HCT116 (cell line): ENCODE results near the gene MYO3B. TPM values are rescaled to one million over a fixed set of nuclear protein-coding genes. Genes with fewer than 3 reads are reported as not detected.

Experiments used
- ATAC-seq: fragments of 200-7000 bp; cut with Tn5 transposase; 2 replicates; pipeline ENCODE4 v1.9.1; 2020; ENCODE audit warnings: mild to moderate bottlenecking, moderate library complexity
- BruUV-seq: library from RNA; stranded (reverse); fragments of 400-500 nt; replicated peaks from 2 replicates; lab custom pipeline; 2021; lab: Mats Ljungman, UMichigan
- CTCF ChIA-PET: fragments of 300-600 bp; sonication (Branson Sonifier 250); formaldehyde crosslinking; loops from one replicate; lab custom pipeline; 2021; ENCODE audit warnings: antibody characterized with exemption; lab: Charles Lee
- POLR2A ChIA-PET: fragments of 300-600, 350-600 bp; sonication (Branson Sonifier 250); formaldehyde crosslinking; loops from one replicate; lab custom pipeline; 2021; ENCODE audit warnings: antibody characterized with exemption; lab: Charles Lee
- RAD21 ChIA-PET, 2 experiments: fragments of 300-600 bp; sonication (Branson Sonifier 250); formaldehyde crosslinking; loops; one replicate each; lab custom pipeline; 2023; ENCODE audit warnings: low total read pairs in 2 of 2; ENCODE audit not compliant: uncharacterized antibody in 2 of 2, unreplicated experiment in 2 of 2, low non-redundant PET in 1 of 2; lab: Charles Lee
- DNase-seq: peaks from one replicate; pipeline ENCODE4 v3.0.0-alpha.2; 2010; ENCODE audit warnings: low read depth, low spot score
- H2AFZ ChIP-seq: fragments of 200-600 bp; shearing (Covaris generic), sonication (generic); 2 replicates; pipeline ENCODE4 v1.6.1; 2017; ENCODE audit warnings: low read depth, mixed run types, mixed read lengths, antibody characterized with exemption, low read length; ENCODE audit not compliant: poor library complexity, severe bottlenecking
- H3K27ac ChIP-seq: 2 replicates; pipeline ENCODE4 v1.5.1; 2012; ENCODE audit warnings: low read depth, low read length
- H3K27me3 ChIP-seq: fragments of 200-600 bp; sonication (generic); 2 replicates; pipeline ENCODE4 v1.6.1; 2016; ENCODE audit warnings: mixed run types, low read length, mixed read lengths; ENCODE audit not compliant: insufficient read depth
- H3K36me3 ChIP-seq, 2 experiments: fragments of 200-500 bp in 1 of 2; fragments of 200-600 bp in 1 of 2; sonication (Bioruptor generic) in 1 of 2; sonication (generic) in 1 of 2; 2 replicates each; pipeline versions ENCODE4 v1.5.1 to v1.6.1; 2014 to 2016; ENCODE audit warnings: low read length in 2 of 2, inconsistent platforms in 1 of 2, mixed read lengths in 1 of 2, mixed run types in 1 of 2; ENCODE audit not compliant: insufficient read depth in 2 of 2, control insufficient read depth in 1 of 2
- H3K4me1 ChIP-seq, 2 experiments: fragments of 200-600 bp in 1 of 2; sonication (generic) in 1 of 2; 2 replicates each; pipeline versions ENCODE4 v1.5.1 to v1.6.1; 2012 to 2017; ENCODE audit warnings: low read length in 2 of 2, inconsistent platforms in 1 of 2, mild to moderate bottlenecking in 1 of 2, mixed read lengths in 1 of 2, mixed run types in 1 of 2, moderate library complexity in 1 of 2; ENCODE audit not compliant: insufficient read depth in 2 of 2, control insufficient read depth in 1 of 2
- H3K4me2 ChIP-seq: fragments of 200-600 bp; sonication (generic); 2 replicates; pipeline ENCODE4 v1.6.1; 2017; ENCODE audit warnings: mixed run types, low read length, mixed read lengths
- H3K4me3 ChIP-seq, 2 experiments: fragments of 200-600 bp in 1 of 2; sonication (generic) in 1 of 2; replicated peaks in 1 of 2; 2 replicates each; pipeline ENCODE4 v1.5.1; 2011 to 2016; ENCODE audit warnings: low read length in 2 of 2, control low read depth in 1 of 2, low read depth in 1 of 2, mild to moderate bottlenecking in 1 of 2, mixed read lengths in 1 of 2, mixed run types in 1 of 2
- H3K79me2 ChIP-seq: fragments of 200-600 bp; sonication (generic); 2 replicates; pipeline ENCODE4 v1.6.1; 2017; ENCODE audit warnings: mild to moderate bottlenecking, mixed run types, low read length, moderate library complexity, mixed read lengths; ENCODE audit not compliant: insufficient read depth
- H3K9ac ChIP-seq: fragments of 200-600 bp; sonication (generic); 2 replicates; pipeline ENCODE4 v1.6.1; 2016; ENCODE audit warnings: low read length, mixed read lengths
- H3K9me2 ChIP-seq: fragments of 200-600 bp; sonication (generic), shearing (Covaris generic); 2 replicates; pipeline ENCODE4 v1.6.1; 2017; ENCODE audit warnings: mixed run types, mild to moderate bottlenecking, moderate library complexity; ENCODE audit not compliant: insufficient read depth
- H3K9me3 ChIP-seq, 2 experiments: fragments of 200-500 bp in 1 of 2; fragments of 200-600 bp in 1 of 2; sonication (Bioruptor generic) in 1 of 2; sonication (generic) in 1 of 2; 2 replicates each; pipeline ENCODE4 v1.6.1; 2014 to 2017; ENCODE audit warnings: low read length in 2 of 2, mixed read lengths in 2 of 2, inconsistent platforms in 1 of 2, low read depth in 1 of 2, mild to moderate bottlenecking in 1 of 2, mixed run types in 1 of 2, moderate library complexity in 1 of 2; ENCODE audit not compliant: control insufficient read depth in 1 of 2, insufficient read depth in 1 of 2
- H4K20me1 ChIP-seq: fragments of 200-600 bp; sonication (generic), shearing (Covaris generic); 2 replicates; pipeline ENCODE4 v1.6.1; 2017; ENCODE audit warnings: mixed run types, mild to moderate bottlenecking, moderate library complexity; ENCODE audit not compliant: insufficient read depth
- ATF3 ChIP-seq: IDR thresholded peaks from 2 replicates; pipeline ENCODE4 v1.6.1; 2012
- CBX3 ChIP-seq: IDR thresholded peaks from 2 replicates; pipeline ENCODE4 v1.6.1; 2012; ENCODE audit warnings: low read depth
- ELF1 ChIP-seq: IDR thresholded peaks from 2 replicates; pipeline ENCODE4 v1.6.1; 2012; ENCODE audit warnings: low read depth, borderline replicate concordance
- EZH2 ChIP-seq: fragments of 200-600 bp; sonication (generic); IDR thresholded peaks from 2 replicates; pipeline ENCODE4 v1.6.1; 2017; ENCODE audit warnings: antibody characterized with exemption, mixed run types
- JUND ChIP-seq: IDR thresholded peaks from 2 replicates; pipeline ENCODE4 v1.6.1; 2012
- MAX ChIP-seq: IDR thresholded peaks from 2 replicates; pipeline ENCODE4 v1.6.1; 2012
- POLR2A ChIP-seq: IDR thresholded peaks from 2 replicates; pipeline ENCODE4 v1.7.0; 2011; ENCODE audit warnings: borderline replicate concordance; ENCODE audit not compliant: insufficient read depth, insufficient read length; ENCODE audit errors: extremely low read depth
- POLR2AphosphoS5 ChIP-seq: IDR thresholded peaks from 2 replicates; pipeline ENCODE4 v1.6.1; 2011; ENCODE audit warnings: mild to moderate bottlenecking, low read depth, low read length, moderate library complexity
- RAD21 ChIP-seq: IDR thresholded peaks from 2 replicates; pipeline ENCODE4 v1.6.1; 2012; ENCODE audit warnings: low read depth, mild to moderate bottlenecking
- SIN3A ChIP-seq: IDR thresholded peaks from 2 replicates; pipeline ENCODE4 v1.6.1; 2012; ENCODE audit warnings: low read depth
- SP1 ChIP-seq: IDR thresholded peaks from 2 replicates; pipeline ENCODE4 v1.6.1; 2012; ENCODE audit warnings: low read depth
- SRF ChIP-seq: IDR thresholded peaks from 2 replicates; pipeline ENCODE4 v1.6.1; 2012; ENCODE audit warnings: low read depth
- TCF7L2 ChIP-seq: IDR thresholded peaks from 2 replicates; pipeline ENCODE4 v1.7.0; 2011; ENCODE audit warnings: borderline replicate concordance, inconsistent platforms; ENCODE audit not compliant: insufficient read depth, insufficient read length; ENCODE audit errors: extremely low read depth
- ZBTB33 ChIP-seq: IDR thresholded peaks from 2 replicates; pipeline ENCODE4 v1.6.1; 2011; ENCODE audit warnings: mild to moderate bottlenecking, low read length, moderate library complexity; ENCODE audit not compliant: insufficient replicate concordance; ENCODE audit errors: extremely low read depth
- ZFX ChIP-seq: fragments of 450-650 bp; IDR thresholded peaks from 2 replicates; pipeline ENCODE4 v1.6.1; 2017
- ZNF274 ChIP-seq: fragments of 200-500 bp; sonication (Bioruptor generic); IDR thresholded peaks from 2 replicates; pipeline ENCODE4 v1.6.1; 2014; ENCODE audit warnings: mild to moderate bottlenecking, low read depth, low read length, inconsistent platforms
- intact Hi-C: fragments of 100-400 bp; cut with micrococcal nuclease; formaldehyde crosslinking; loops from 2 replicates; pipeline ENCODE4 v1.10.0; 2022
- total RNA-seq: library from RNA; stranded (reverse); gene quantifications from one replicate; pipeline ENCODE4 v1.2.1, GENCODE V29; 2021; ENCODE audit not compliant: unreplicated experiment
- TF ChIP-seq, protein P1 (sequence below), 3 experiments: fragments of 200-600 bp in 1 of 3; sonication (generic) in 1 of 3; IDR thresholded peaks in 2 of 3; conservative IDR thresholded peaks in 1 of 3; 2 replicates each; pipeline ENCODE4 v1.5.1; 2012 to 2017; ENCODE audit warnings: low read depth in 2 of 3, low read length in 2 of 3, antibody characterized with exemption in 1 of 3, borderline replicate concordance in 1 of 3, control low read depth in 1 of 3, mild to moderate bottlenecking in 1 of 3, mixed read lengths in 1 of 3, mixed run types in 1 of 3, moderate library complexity in 1 of 3; ENCODE audit not compliant: insufficient read depth in 1 of 3
- TF ChIP-seq, protein P2 (sequence below): IDR thresholded peaks from 2 replicates; pipeline ENCODE4 v1.6.1; 2012; ENCODE audit warnings: low read depth

The MYO3B gene
- total RNA-seq, 1 experiment from 2014 or later = not detected

DNA sequence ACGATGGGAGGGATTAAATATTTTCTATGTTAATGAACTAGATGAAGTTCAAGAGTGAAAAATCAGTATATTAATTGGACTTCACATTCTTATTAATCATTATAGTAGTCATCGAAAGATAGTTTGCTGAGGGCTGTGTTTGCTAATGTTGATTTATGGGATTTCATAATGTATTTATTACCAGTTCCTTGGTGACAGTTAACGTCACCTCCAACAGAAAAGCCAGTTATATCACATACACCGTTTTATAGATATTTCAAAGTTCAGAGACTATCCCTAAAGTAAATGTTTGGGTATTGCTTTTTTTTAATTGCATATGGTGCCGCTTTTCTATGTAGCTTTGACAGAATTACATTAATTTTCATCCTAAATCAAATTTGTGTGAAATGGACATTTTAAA, 487.8 kb downstream of the MYO3B start:
- Histone ChIP-seq H3K27ac (no peak overlapping the region), H3K79me2 (no peaks in the 10 kb centered on the region), H3K9me3 (no peaks in the 10 kb centered on the region), H2AFZ (no peak overlapping the region), H3K9me2 (no peaks in the 10 kb centered on the region), H4K20me1 (no peaks in the 10 kb centered on the region), H3K4me3 (no peak overlapping the region), H3K36me3 (no peaks in the 10 kb centered on the region), H3K27me3 (no peaks in the 10 kb centered on the region), H3K9ac (no peak overlapping the region), H3K4me1 (no peaks in the 10 kb centered on the region), H3K4me2 (no peak overlapping the region)
- ChIA-PET RAD21 (no interaction called here), CTCF (no interaction called here), POLR2A (no interaction called here)
- no peak for ATAC-seq
- no peak for DNase-seq
- no peak for TF ChIP-seq RAD21
- TF ChIP-seq, protein P1, sequence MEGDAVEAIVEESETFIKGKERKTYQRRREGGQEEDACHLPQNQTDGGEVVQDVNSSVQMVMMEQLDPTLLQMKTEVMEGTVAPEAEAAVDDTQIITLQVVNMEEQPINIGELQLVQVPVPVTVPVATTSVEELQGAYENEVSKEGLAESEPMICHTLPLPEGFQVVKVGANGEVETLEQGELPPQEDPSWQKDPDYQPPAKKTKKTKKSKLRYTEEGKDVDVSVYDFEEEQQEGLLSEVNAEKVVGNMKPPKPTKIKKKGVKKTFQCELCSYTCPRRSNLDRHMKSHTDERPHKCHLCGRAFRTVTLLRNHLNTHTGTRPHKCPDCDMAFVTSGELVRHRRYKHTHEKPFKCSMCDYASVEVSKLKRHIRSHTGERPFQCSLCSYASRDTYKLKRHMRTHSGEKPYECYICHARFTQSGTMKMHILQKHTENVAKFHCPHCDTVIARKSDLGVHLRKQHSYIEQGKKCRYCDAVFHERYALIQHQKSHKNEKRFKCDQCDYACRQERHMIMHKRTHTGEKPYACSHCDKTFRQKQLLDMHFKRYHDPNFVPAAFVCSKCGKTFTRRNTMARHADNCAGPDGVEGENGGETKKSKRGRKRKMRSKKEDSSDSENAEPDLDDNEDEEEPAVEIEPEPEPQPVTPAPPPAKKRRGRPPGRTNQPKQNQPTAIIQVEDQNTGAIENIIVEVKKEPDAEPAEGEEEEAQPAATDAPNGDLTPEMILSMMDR (IDR thresholded peaks at IDR 0.05 in 2 of 3, conservative IDR thresholded peaks at IDR 0.05 in 1 of 3; ENCODE audit: borderline replicate concordance in 1 of 3, insufficient read depth in 1 of 3, low read depth in 2 of 3, low read length in 2 of 3) = no peak
- TF ChIP-seq TCF7L2 = no peak
- TF ChIP-seq SP1 = no peak
- no peak for TF ChIP-seq SRF
- no peak for TF ChIP-seq POLR2A
- TF ChIP-seq, protein P2, sequence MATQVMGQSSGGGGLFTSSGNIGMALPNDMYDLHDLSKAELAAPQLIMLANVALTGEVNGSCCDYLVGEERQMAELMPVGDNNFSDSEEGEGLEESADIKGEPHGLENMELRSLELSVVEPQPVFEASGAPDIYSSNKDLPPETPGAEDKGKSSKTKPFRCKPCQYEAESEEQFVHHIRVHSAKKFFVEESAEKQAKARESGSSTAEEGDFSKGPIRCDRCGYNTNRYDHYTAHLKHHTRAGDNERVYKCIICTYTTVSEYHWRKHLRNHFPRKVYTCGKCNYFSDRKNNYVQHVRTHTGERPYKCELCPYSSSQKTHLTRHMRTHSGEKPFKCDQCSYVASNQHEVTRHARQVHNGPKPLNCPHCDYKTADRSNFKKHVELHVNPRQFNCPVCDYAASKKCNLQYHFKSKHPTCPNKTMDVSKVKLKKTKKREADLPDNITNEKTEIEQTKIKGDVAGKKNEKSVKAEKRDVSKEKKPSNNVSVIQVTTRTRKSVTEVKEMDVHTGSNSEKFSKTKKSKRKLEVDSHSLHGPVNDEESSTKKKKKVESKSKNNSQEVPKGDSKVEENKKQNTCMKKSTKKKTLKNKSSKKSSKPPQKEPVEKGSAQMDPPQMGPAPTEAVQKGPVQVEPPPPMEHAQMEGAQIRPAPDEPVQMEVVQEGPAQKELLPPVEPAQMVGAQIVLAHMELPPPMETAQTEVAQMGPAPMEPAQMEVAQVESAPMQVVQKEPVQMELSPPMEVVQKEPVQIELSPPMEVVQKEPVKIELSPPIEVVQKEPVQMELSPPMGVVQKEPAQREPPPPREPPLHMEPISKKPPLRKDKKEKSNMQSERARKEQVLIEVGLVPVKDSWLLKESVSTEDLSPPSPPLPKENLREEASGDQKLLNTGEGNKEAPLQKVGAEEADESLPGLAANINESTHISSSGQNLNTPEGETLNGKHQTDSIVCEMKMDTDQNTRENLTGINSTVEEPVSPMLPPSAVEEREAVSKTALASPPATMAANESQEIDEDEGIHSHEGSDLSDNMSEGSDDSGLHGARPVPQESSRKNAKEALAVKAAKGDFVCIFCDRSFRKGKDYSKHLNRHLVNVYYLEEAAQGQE = no peak
- TF ChIP-seq ELF1 = no peak
- no peak for TF ChIP-seq JUND
- TF ChIP-seq SIN3A = no peak
- no peak for TF ChIP-seq MAX
- no peak for TF ChIP-seq ZBTB33
- TF ChIP-seq ZFX = no peak
- no peak for TF ChIP-seq POLR2AphosphoS5
- TF ChIP-seq ZNF274 = no peak
- TF ChIP-seq EZH2 = no peak
- TF ChIP-seq CBX3 = no peak
- no peak for TF ChIP-seq ATF3
- no TSS peak for BruUV-seq
- intact Hi-C loops = no loop called here
